PC-9 (cell line): ENCODE data around the gene SEMA5A. TPM values are rescaled to one million over a fixed set of nuclear protein-coding genes. Genes with fewer than 3 reads are reported as not detected.
"Not testable (repeated sequence)": the region's sequence is repeated elsewhere in the genome, so short reads cannot be mapped to it uniquely, and the experiment has no call there.

ENCODE experiments used
- BruUV-seq: library from RNA; stranded (reverse); fragments of 400-500 nt; replicated peaks from 2 replicates; lab custom pipeline; 2021; lab: Mats Ljungman, UMichigan
- CTCF ChIA-PET: fragments of 300-600 bp; sonication (Branson Sonifier 250); formaldehyde crosslinking; loops from one replicate; lab custom pipeline; 2022; ENCODE audit warnings: antibody characterized with exemption; lab: Charles Lee
- POLR2A ChIA-PET: fragments of 300-600 bp; sonication (Branson Sonifier 250); formaldehyde crosslinking; loops from one replicate; lab custom pipeline; 2022; ENCODE audit warnings: antibody characterized with exemption; ENCODE audit not compliant: unreplicated experiment; lab: Charles Lee
- DNase-seq, 2 experiments: peaks; one replicate each; pipeline versions ENCODE4 v3.0.0 to v3.0.0-alpha.2; 2015 to 2022; ENCODE audit warnings: mixed read lengths in 1 of 2
- H2AFZ ChIP-seq: fragments of 200-600 bp; sonication (generic); 2 replicates; pipeline ENCODE4 v1.8.1; 2017; ENCODE audit warnings: antibody characterized with exemption
- H3F3A ChIP-seq: fragments of 200-600 bp; sonication (generic); 2 replicates; pipeline ENCODE4 v1.8.1; 2017; ENCODE audit warnings: antibody characterized with exemption, mild to moderate bottlenecking, low read depth; ENCODE audit not compliant: insufficient read depth
- H3K27ac ChIP-seq: fragments of 200-600 bp; sonication (generic); 2 replicates; pipeline ENCODE4 v1.6.1; 2016; ENCODE audit warnings: mixed run types
- H3K27me3 ChIP-seq: fragments of 200-600 bp; sonication (generic); 2 replicates; pipeline ENCODE4 v1.6.1; 2016; ENCODE audit warnings: low read depth, mixed run types; ENCODE audit not compliant: insufficient read depth
- H3K36me3 ChIP-seq: fragments of 200-600 bp; sonication (generic); 2 replicates; pipeline ENCODE4 v1.6.1; 2016; ENCODE audit warnings: low read depth, mixed run types
- H3K4me1 ChIP-seq: fragments of 200-600 bp; sonication (generic); replicated peaks from 2 replicates; pipeline ENCODE4 v1.6.1; 2016; ENCODE audit warnings: mixed run types; ENCODE audit not compliant: insufficient read depth
- H3K4me2 ChIP-seq: fragments of 200-600 bp; sonication (generic); 2 replicates; pipeline ENCODE4 v1.6.1; 2017; ENCODE audit warnings: mixed run types
- H3K4me3 ChIP-seq: fragments of 200-600 bp; sonication (generic); 2 replicates; pipeline ENCODE4 v1.6.1; 2016; ENCODE audit warnings: mixed run types
- H3K79me2 ChIP-seq: fragments of 200-600 bp; sonication (generic); 2 replicates; pipeline ENCODE4 v1.6.1; 2017; ENCODE audit warnings: low read depth, mixed run types
- H3K9me2 ChIP-seq: fragments of 200-600 bp; sonication (generic); 2 replicates; pipeline ENCODE4 v1.8.1; 2017; ENCODE audit warnings: mild to moderate bottlenecking; ENCODE audit not compliant: insufficient read depth
- H3K9me3 ChIP-seq: fragments of 200-600 bp; sonication (generic); 2 replicates; pipeline ENCODE4 v1.8.1; 2016; ENCODE audit warnings: low read depth; ENCODE audit not compliant: insufficient read depth
- H4K20me1 ChIP-seq: fragments of 200-600 bp; sonication (generic); 2 replicates; pipeline ENCODE4 v1.8.1; 2017; ENCODE audit not compliant: insufficient read depth
- EZH2 ChIP-seq: fragments of 200-600 bp; sonication (generic); IDR thresholded peaks from 2 replicates; pipeline ENCODE4 v1.8.0; 2017; ENCODE audit warnings: antibody characterized with exemption, low read depth
- intact Hi-C: fragments of 100-400 bp; cut with micrococcal nuclease; formaldehyde crosslinking; loops from one replicate; pipeline ENCODE4 v1.10.0; 2022; ENCODE audit not compliant: unreplicated experiment
- total RNA-seq: library from RNA; stranded (reverse); gene quantifications from 2 replicates; pipeline ENCODE4 v1.2.3, GENCODE V29; 2021
- TF ChIP-seq, protein P1 (sequence below): fragments of 200-600 bp; sonication (generic); conservative IDR thresholded peaks from 2 replicates; pipeline ENCODE4 v1.6.1; 2017; ENCODE audit warnings: mixed run types, antibody characterized with exemption, mild to moderate bottlenecking, moderate library complexity

The SEMA5A gene
- total RNA-seq, 1 experiment from 2014 or later, result not detected

DNA sequence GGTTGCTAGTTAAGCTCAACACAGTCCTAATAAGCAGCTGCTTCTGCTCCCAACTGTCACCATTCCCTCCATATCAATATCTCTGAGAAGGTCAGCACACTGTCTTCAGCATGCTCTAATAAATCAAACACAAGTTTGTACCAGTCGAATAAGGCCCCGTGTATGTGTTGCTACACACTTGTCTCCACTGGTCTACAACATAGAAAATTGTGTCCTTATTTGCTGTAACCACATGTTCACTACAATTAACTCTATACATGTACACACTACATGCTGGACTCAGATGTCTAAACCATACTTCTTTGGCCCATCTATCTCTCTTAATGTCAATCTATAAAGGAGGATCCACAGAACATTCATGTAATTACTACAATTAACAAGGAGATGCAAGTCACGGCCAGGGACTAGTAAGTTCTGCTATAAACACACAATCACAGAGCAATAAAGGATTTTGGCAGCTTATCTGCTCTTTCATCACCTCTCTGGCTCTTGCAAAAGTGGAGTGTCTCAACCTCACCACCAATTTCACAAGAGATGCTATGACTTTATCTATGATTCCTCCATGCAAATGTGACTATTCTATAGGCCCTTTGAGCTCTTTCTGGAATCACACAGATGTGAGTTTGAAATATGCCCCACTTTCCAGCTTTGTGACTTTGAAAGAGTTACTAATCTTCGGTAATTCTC, 143.9 kb downstream of the SEMA5A start:
- H3K27ac ChIP-seq, result no peak overlapping the region
- no peak overlapping the region for H3K4me2 ChIP-seq
- H3K27me3 ChIP-seq, result no peaks in the 10 kb centered on the region
- no peaks in the 10 kb centered on the region for H3K4me1 ChIP-seq
- H3K9me2 ChIP-seq, result no peaks in the 10 kb centered on the region; the same call in 1 of the 2 replicates
- CTCF ChIA-PET, result no interaction called here
- H3F3A ChIP-seq, result no peaks in the 10 kb centered on the region
- H3K36me3 ChIP-seq, result no peaks in the 10 kb centered on the region
- no peak overlapping the region for H2AFZ ChIP-seq
- no peaks in the 10 kb centered on the region for H4K20me1 ChIP-seq
- H3K9me3 ChIP-seq, result no peaks in the 10 kb centered on the region
- DNase-seq, result no peak
- H3K4me3 ChIP-seq, result no peak overlapping the region
- no TSS peak for BruUV-seq
- H3K79me2 ChIP-seq, result no peaks in the 10 kb centered on the region
- intact Hi-C loops, result no loop called here
- TF ChIP-seq, protein P1, sequence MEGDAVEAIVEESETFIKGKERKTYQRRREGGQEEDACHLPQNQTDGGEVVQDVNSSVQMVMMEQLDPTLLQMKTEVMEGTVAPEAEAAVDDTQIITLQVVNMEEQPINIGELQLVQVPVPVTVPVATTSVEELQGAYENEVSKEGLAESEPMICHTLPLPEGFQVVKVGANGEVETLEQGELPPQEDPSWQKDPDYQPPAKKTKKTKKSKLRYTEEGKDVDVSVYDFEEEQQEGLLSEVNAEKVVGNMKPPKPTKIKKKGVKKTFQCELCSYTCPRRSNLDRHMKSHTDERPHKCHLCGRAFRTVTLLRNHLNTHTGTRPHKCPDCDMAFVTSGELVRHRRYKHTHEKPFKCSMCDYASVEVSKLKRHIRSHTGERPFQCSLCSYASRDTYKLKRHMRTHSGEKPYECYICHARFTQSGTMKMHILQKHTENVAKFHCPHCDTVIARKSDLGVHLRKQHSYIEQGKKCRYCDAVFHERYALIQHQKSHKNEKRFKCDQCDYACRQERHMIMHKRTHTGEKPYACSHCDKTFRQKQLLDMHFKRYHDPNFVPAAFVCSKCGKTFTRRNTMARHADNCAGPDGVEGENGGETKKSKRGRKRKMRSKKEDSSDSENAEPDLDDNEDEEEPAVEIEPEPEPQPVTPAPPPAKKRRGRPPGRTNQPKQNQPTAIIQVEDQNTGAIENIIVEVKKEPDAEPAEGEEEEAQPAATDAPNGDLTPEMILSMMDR, result no peak
- TF ChIP-seq EZH2, result no peak
- POLR2A ChIA-PET, result no interaction called here

DNA sequence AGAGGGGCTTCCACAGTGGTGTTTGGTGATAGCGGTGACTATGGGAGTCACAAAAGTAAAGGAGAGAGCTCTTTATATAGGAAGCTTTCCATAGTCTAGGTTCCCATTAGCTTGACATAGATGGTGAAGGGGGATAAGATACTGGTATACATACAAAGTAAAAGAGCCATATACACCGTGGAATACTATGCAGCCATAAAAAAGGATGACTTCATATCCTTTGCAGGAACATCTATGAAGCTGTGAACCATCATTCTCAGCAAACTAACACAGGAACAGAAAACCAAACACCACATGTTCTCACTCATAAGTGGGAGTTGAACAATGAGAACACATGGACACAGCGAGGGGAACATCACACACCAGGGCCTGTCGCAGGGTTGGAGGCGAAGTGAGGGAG, 146.1 kb downstream of the SEMA5A start:
- H3F3A ChIP-seq, DNase-seq, POLR2A ChIA-PET, H3K4me1 ChIP-seq, H3K9me2 ChIP-seq, H2AFZ ChIP-seq, CTCF ChIA-PET, H3K4me3 ChIP-seq, H3K79me2 ChIP-seq, H3K27me3 ChIP-seq, H3K36me3 ChIP-seq, H3K27ac ChIP-seq, H4K20me1 ChIP-seq, H3K4me2 ChIP-seq, H3K9me3 ChIP-seq, BruUV-seq, intact Hi-C loops: not testable (repeated sequence)

DNA sequence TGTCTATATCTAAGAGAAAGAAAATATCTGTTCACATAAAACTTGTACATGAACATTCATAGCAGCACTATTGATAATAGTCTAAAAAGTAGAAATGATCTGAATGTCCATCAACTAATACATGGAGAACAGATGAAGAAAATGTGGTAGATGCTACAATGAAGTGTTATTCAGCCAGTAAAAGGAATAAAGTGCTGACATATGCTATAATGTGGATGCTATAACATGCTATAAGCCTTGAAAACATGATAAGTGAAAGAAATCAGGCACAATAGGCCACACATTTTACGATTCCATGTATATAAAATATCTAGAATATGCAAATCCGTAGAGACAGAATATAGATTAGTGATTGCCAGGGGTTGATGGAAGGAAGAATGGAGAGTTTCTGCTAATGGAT, 146.8 kb downstream of the SEMA5A start:
- DNase-seq, result no peak
- H3K4me2 ChIP-seq, result no peak overlapping the region
- no peaks in the 10 kb centered on the region for H3K9me3 ChIP-seq
- no TSS peak for BruUV-seq
- H3K4me3 ChIP-seq, result no peak overlapping the region
- no peaks in the 10 kb centered on the region; the same call in 1 of the 2 replicates for H3K9me2 ChIP-seq
- no peaks in the 10 kb centered on the region for H3K4me1 ChIP-seq
- no peak overlapping the region for H2AFZ ChIP-seq
- no peak overlapping the region for H3K27ac ChIP-seq
- H3K27me3 ChIP-seq, result no peaks in the 10 kb centered on the region
- H3K36me3 ChIP-seq, result no peaks in the 10 kb centered on the region
- ChIA-PET POLR2A (no interaction called here), CTCF (no interaction called here)
- no peak for TF ChIP-seq EZH2
- TF ChIP-seq, protein P1, result no peak
- no peaks in the 10 kb centered on the region for H4K20me1 ChIP-seq
- H3K79me2 ChIP-seq, result no peaks in the 10 kb centered on the region
- intact Hi-C loops, result no loop called here
- no peaks in the 10 kb centered on the region for H3F3A ChIP-seq

DNA sequence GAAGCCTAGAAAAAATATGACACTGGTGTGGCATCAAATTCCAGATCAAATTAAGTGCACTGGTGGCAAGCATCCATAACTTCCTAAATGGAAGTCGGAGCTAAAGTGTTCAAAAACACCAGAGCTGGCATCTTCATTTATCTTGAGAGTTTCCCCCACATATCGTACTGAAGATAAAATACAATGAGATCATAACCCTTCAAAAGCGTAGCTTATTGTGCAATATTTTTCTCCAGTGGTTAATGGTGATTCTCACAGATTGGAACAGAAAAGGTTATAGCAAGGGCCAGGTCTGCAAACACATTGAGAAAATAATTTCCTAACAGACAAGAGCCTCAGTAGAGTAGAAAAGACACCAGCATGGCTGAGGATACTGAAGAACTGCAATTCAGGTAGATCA, 147.6 kb downstream of the SEMA5A start:
- TF ChIP-seq, protein P1, result no peak
- TF ChIP-seq EZH2, result no peak

More for the DNA sequence above, 147.6 kb downstream of the SEMA5A start:
- H3K4me1 ChIP-seq, result no peaks in the 10 kb centered on the region
- intact Hi-C loops, result no loop called here
- no peaks in the 10 kb centered on the region for H3K79me2 ChIP-seq
- H4K20me1 ChIP-seq, result no peaks in the 10 kb centered on the region
- H3K4me3 ChIP-seq, result no peak overlapping the region
- no peaks in the 10 kb centered on the region for H3K36me3 ChIP-seq
- DNase-seq, result no peak
- no peaks in the 10 kb centered on the region for H3F3A ChIP-seq
- POLR2A ChIA-PET, result no interaction called here
- no peaks in the 10 kb centered on the region for H3K27me3 ChIP-seq
- 0 out of 2 replicates have a peak overlapping the region, but pooled peaks have one; percentile 10 for H2AFZ ChIP-seq
- no peaks in the 10 kb centered on the region for H3K9me3 ChIP-seq
- H3K9me2 ChIP-seq, result no peaks in the 10 kb centered on the region; the same call in 1 of the 2 replicates
- BruUV-seq, result no TSS peak
- no peak overlapping the region for H3K27ac ChIP-seq
- H3K4me2 ChIP-seq, result no peak overlapping the region
- CTCF ChIA-PET, result no interaction called here
